ENCODE data around the gene CDK14.

CDK14 gene

DNA sequence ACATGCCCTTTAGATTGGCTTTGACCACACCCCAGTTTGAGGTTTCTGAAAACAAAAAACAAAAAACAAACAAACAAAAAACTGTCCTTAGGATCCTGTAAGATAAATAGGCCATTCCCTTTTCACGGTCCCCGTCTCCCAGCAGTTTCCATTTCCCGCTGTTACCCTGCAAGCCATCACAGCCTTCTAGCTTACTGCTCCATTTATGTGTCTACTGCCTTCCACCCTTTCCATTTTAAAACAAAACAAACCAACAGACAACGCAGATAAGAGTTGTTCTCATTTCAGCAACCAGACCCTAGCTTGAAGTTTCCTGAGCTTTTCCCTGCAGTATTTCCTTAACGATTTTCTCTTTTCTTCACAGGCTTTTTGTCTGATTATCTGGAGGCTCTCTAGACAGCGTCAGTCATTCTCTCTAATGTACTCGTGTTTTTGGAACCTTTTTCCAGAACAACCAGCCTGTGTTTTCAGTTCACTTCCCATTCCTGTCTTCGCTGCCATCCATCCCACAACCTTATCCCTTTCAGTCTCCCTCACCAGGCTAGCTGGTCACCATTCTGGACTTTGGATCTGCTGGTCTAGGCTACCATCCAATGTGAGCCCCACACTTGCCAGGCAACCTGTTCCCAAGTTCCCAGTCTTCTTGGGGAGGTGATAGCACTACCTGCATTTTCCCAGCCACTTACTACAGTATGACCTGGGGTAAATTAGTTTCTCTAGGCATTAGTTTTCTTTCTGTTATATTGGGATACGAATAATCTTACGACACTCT is 350.8 kb downstream of the CDK14 start:
- no peaks in the 10 kb centered on the region for H3K36me3 ChIP-seq
- H3K27ac ChIP-seq: no peak overlapping the region
- H3K27me3 ChIP-seq (ENCODE audit: insufficient read depth, low read depth, severe bottlenecking): no peaks in the 10 kb centered on the region
- no peak for DNase-seq
- no peak overlapping the region for H3K4me3 ChIP-seq (ENCODE audit: low read depth, low read length)
- TF ChIP-seq, protein P1, sequence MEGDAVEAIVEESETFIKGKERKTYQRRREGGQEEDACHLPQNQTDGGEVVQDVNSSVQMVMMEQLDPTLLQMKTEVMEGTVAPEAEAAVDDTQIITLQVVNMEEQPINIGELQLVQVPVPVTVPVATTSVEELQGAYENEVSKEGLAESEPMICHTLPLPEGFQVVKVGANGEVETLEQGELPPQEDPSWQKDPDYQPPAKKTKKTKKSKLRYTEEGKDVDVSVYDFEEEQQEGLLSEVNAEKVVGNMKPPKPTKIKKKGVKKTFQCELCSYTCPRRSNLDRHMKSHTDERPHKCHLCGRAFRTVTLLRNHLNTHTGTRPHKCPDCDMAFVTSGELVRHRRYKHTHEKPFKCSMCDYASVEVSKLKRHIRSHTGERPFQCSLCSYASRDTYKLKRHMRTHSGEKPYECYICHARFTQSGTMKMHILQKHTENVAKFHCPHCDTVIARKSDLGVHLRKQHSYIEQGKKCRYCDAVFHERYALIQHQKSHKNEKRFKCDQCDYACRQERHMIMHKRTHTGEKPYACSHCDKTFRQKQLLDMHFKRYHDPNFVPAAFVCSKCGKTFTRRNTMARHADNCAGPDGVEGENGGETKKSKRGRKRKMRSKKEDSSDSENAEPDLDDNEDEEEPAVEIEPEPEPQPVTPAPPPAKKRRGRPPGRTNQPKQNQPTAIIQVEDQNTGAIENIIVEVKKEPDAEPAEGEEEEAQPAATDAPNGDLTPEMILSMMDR (IDR thresholded peaks at IDR 0.05; ENCODE audit: low read depth, low read length): no peak
- H3K9me3 ChIP-seq (ENCODE audit: severe bottlenecking): no peaks in the 10 kb centered on the region

DNA sequence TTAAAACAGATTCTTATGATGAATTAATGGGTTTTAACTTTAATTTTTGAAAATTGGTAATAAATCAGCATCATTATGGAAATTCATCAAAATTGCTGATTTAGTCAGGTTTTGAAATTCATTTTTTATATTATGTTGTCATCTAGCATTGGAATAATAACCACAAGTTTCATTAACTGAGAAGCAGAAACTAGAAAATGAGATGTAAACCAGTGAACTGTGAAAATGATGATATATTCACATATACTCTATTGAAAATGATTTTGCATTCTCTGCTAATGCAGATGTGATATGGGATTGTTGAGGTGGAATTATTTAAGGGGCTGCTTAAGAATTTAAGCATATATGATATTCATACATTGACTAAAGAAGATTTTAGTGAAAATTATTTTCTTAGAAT is 352.0 kb downstream of the CDK14 start:
- H3K4me3 ChIP-seq (ENCODE audit: low read depth, low read length): no peak overlapping the region
- no peaks in the 10 kb centered on the region for H3K27me3 ChIP-seq (ENCODE audit: insufficient read depth, low read depth, severe bottlenecking)
- H3K9me3 ChIP-seq (ENCODE audit: severe bottlenecking): no peaks in the 10 kb centered on the region
- no peak overlapping the region for H3K27ac ChIP-seq
- TF ChIP-seq, protein P1 (IDR thresholded peaks at IDR 0.05; ENCODE audit: low read depth, low read length): no peak
- no peak for DNase-seq
- no peaks in the 10 kb centered on the region for H3K36me3 ChIP-seq

DNA sequence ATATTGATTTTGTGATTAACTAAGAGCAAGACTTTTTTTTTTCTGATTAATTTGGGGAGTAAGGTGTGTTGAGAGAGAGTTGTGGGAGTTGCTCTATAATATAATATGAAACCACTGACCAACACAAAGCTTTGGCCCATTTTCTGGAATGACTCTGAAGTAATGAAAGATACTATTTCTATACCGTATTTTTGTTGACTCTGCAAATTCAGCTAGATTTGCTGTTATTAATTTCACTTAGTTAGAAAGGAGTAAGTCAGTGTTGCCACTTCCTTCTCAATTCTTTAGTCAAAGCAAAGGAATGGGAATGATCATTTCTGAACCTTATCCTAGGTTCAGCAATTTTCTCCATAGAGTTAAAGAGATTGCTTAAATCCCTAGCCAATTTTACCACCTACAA is 355.1 kb downstream of the CDK14 start:
- TF ChIP-seq, protein P1 (IDR thresholded peaks at IDR 0.05; ENCODE audit: low read depth, low read length): no peak
- no peaks in the 10 kb centered on the region; the same call in 1 of the 2 replicates for H3K36me3 ChIP-seq
- H3K4me3 ChIP-seq (ENCODE audit: low read depth, low read length): no peak overlapping the region
- H3K27ac ChIP-seq: no peak overlapping the region
- H3K27me3 ChIP-seq (ENCODE audit: insufficient read depth, low read depth, severe bottlenecking): no peaks in the 10 kb centered on the region
- H3K9me3 ChIP-seq (ENCODE audit: severe bottlenecking): no peaks in the 10 kb centered on the region
- no peak for DNase-seq

DNA sequence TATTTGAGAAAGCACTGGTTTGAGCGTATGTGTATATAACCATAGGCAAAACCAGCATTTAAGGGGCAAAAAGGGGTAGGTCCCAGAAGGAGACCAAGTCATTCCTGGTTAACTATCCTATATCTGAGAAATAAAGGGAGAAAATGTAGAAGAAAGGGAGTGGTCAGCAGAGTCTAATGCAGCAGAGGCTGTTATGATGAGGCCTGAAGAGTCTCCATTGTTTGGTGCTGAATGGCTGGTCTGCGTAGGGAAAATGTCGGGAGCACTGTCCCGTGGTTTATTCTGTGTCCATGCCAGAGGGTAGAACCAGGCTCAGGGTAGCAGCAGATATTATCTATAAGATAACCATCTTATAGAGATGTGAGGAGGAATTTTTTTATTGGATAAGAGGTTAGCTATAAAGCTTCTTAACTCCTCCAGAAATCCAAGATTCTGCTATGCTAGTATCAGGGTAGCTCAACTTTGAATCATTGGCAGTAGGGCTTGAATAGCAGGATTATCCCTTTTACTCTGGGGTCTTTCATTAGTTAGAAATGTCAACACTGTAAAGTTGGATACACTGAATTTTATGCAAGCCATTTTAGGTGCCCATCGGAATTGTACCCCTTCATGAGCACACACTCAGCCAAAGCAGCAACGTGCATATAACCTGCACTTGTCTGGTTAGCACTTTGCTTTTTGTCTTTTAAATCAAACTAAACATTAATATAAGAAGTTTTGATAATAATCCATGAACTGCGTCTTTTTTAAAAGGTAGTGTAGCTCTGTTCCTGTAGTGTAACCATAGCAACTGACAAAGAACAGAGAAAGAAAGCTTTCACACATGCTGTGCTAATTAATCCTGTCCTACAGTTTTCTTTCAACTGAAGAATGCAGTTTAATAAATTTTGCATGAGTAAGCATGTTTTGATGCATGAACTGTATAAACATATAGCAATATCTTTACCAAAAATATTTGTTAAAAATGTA is 356.1 kb downstream of the CDK14 start:
- H3K36me3 ChIP-seq: no peaks in the 10 kb centered on the region; the same call in 1 of the 2 replicates
- H3K27me3 ChIP-seq (ENCODE audit: insufficient read depth, low read depth, severe bottlenecking): no peaks in the 10 kb centered on the region
- H3K9me3 ChIP-seq (ENCODE audit: severe bottlenecking): no peaks in the 10 kb centered on the region
- H3K27ac ChIP-seq: peak overlapping the region; percentile 21; the same call in 1 of the 2 replicates
- TF ChIP-seq, protein P1 (IDR thresholded peaks at IDR 0.05; ENCODE audit: low read depth, low read length): no peak
- DNase-seq: no peak
- no peak overlapping the region for H3K4me3 ChIP-seq (ENCODE audit: low read depth, low read length)

DNA sequence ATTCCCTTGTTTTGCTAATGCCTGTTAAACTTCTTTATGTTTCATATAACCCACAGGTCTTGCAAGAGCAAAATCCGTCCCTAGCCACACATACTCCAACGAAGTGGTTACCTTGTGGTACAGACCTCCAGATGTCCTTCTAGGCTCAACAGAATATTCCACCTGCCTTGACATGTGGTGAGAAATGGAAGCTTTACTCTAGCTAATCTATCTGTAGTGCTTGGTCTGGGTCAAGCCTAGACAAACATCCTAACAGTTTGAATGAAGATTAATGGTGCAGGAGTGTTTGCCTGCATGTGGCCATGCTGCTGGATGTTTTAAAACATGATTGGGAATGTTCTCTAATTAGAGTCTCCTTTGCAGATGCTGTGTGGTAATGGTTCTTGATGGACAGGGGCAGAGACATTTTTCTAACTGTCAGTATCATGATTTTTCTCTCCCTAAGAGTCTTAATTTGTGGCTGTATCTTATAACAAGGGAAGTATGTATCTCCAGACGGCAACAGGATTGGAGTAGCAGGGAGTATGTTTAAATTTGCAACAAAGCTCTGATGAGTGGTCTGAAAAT is 359.6 kb downstream of the CDK14 start:
- H3K27me3 ChIP-seq (ENCODE audit: insufficient read depth, low read depth, severe bottlenecking): no peaks in the 10 kb centered on the region
- TF ChIP-seq, protein P1 (IDR thresholded peaks at IDR 0.05; ENCODE audit: low read depth, low read length): peak; percentile 37; the same call in 1 of the 2 replicates
- peak; percentile 76 for DNase-seq

More for the DNA sequence above, 359.6 kb downstream of the CDK14 start:
- no peaks in the 10 kb centered on the region for H3K9me3 ChIP-seq (ENCODE audit: severe bottlenecking)
- no peaks in the 10 kb centered on the region; the same call in 1 of the 2 replicates for H3K36me3 ChIP-seq
- H3K4me3 ChIP-seq (ENCODE audit: low read depth, low read length): no peak overlapping the region
- peak overlapping the region; percentile 84 for H3K27ac ChIP-seq
